Erythroblast (primary cell): ENCODE results near the gene DERL3.

ENCODE experiments used
- DNase-seq, 2 experiments: peaks; one replicate each; lab custom pipeline; 2025; lab: John Stamatoyannopoulos, UW
- GATA1 ChIP-seq: IDR thresholded peaks from 2 replicates; pipeline ENCODE4 v1.6.1; 2011; ENCODE audit warnings: low read depth, mild to moderate bottlenecking, control low read depth, low read length, moderate library complexity
- POLR2A ChIP-seq: IDR thresholded peaks from 2 replicates; pipeline ENCODE4 v1.6.1; 2011; ENCODE audit warnings: mild to moderate bottlenecking, low read length

Gene DERL3

DNA sequence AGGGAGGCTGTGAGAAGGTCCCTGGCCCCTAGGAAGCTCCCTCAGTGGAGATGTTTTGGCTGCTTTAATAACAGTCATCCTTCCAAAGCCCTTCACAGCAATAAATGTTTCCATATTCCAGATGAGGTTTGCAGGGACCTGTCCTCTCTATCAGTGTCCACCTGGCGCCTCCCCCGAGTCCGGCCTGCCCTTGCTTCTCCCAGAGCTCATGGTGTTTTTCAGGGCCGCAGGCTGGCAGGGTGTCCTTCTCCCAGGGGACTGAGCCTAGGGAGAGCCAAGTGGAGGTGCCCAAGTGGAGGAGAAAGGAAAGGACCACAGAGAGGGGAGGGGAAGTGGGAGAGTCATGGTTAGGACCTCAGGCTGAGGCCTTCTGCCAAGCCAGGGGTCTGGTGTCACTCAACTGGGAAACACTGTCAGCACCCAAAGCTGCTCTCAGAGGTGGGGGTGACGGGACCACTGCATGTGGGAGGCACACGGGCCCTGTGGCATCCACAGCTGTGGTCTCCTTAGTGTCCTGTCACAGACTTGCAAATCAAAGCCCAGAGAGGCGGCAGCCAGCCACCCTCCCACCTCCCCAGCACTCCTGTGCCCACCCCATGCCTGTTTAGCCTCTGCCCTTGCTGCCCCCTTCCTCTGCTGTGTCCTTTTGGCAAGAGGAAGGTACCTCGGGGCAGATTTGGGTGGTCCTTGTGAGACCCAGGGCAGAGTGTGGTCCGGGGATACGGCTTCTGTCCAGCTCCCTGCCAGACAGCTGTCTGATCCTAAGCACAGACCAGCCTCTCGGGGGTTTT lies 6.4 kb downstream of the DERL3 start:
- TF ChIP-seq POLR2A = no peak
- no peak for TF ChIP-seq GATA1
- no peak for DNase-seq

GRCh38 chr22:23831781-23832180 lies 7.0 kb downstream of the DERL3 start:
- DNase-seq = no peak
- TF ChIP-seq POLR2A = no peak
- TF ChIP-seq GATA1 = no peak

DNA sequence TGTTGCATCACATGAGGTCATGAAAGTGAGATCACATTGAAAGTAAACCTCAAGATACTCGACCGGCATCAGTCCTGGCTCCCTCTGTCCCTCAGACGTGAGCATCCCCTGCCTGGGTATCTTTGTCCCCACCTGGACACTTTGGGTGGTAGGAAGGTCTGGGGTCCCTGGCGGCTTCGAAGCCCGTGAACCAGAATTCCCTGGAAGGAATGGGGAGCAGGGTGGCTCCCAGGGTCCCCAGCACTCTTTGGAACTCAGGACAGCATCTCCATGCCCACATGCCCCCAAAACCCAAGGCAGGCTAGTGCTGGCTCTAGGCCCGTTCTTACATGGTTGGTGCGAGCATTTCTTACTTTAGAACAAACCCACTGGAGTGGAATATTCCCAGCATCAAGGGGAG lies 7.5 kb downstream of the DERL3 start:
- no peak for DNase-seq
- TF ChIP-seq POLR2A = no peak
- no peak for TF ChIP-seq GATA1

DNA sequence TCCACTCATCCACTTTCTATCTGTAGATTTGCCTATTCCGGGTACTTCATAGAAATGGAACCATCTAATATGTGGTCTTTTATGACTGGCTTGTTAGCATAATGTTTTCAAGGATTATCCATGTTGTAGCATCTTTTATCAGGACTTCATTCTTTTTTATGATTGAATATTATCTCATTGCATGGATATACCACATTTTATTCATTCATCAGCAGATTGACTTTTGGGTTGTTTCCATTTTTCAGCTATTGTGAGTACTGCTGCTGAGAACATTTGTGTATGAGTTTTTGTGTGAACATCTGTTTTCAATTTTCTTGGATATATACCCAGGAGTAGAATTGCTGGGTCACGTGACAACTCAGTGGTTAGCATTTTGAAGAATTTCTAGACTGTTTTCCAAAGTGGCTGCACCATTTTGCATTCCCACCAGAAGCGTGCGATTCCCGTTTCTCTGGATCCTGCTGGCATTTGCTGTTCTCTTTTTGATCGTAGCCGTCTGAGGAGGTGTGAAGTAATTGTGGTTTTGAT lies 8.9 kb downstream of the DERL3 start:
- DNase-seq = no peak
- TF ChIP-seq GATA1 (no peak), POLR2A (no peak)

DNA sequence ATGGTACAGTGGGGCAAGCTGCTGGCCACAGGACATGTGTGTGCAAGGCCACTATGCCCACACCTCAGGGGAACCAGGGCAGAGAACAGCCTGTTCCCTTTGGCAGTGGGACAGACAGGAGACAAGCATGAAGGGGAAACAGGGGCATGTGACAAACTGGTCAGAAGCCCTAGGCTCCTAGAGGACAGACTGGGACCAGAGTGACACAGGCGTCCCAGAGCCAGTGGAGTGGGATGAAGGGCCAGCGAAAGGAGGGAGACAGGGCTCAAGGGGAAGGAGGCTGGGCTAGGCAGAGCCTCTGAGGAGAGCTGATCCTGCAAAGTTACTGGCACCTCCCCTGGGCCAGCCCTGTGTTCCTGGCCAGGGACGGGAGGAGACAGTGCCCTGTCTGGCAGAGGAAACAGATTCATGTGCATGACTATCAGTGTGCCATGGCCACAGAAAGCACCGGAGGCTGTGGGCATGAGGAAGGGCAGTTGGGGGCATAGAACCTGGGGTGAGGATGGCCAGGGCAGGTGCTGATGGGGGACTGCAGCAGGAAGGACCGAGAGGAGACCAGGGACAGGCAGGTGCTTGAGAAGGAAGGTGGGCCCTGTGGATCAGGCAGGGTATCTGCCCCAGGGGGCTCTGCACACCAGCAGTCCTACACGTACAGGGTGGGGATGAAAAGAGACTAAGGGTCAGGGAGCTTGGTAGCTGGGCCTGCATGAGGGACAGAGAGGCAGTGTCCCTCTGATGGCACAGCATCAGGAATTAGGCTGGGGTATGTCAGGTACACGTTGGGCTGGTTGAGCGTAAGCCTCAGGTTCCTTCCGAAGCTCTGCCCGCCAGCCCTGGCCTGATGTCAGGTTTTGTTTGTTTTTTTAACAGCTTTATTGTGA lies 9.8 kb downstream of the DERL3 start:
- no peak for DNase-seq
- TF ChIP-seq POLR2A = no peak
- TF ChIP-seq GATA1 = no peak

DNA sequence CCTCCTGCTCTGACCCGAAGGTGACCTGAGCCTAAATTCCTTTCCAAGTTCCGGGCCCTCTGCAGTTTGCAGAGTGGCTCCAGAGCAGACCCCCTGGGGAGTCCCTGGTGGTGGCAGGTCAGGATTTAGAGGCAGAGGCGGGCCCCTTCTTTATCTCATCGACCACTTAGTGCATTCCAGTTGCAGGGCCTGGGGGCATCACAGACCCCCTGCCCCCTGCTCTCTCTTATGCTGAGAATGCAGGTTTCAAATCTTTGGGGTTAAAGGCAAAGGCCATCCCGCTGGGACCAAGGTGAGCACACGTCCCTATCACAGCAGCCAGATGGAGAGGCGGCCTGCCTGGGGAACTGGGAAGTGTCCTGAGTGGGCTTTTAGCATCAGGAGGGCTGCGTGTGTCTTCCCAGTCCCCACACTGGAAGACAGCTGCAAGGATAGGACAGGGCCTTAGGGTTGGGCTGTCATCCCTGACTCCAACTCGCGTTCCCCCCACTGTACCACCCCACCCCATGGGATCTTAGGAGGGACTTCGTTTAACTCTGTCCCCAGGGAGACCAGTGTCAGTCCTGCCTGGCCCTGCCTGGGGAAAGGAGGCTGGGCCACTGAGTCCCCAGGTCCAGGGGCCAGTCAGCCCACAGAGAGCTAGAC lies 11.3 kb downstream of the DERL3 start:
- TF ChIP-seq POLR2A = no peak
- no peak for TF ChIP-seq GATA1

DNA sequence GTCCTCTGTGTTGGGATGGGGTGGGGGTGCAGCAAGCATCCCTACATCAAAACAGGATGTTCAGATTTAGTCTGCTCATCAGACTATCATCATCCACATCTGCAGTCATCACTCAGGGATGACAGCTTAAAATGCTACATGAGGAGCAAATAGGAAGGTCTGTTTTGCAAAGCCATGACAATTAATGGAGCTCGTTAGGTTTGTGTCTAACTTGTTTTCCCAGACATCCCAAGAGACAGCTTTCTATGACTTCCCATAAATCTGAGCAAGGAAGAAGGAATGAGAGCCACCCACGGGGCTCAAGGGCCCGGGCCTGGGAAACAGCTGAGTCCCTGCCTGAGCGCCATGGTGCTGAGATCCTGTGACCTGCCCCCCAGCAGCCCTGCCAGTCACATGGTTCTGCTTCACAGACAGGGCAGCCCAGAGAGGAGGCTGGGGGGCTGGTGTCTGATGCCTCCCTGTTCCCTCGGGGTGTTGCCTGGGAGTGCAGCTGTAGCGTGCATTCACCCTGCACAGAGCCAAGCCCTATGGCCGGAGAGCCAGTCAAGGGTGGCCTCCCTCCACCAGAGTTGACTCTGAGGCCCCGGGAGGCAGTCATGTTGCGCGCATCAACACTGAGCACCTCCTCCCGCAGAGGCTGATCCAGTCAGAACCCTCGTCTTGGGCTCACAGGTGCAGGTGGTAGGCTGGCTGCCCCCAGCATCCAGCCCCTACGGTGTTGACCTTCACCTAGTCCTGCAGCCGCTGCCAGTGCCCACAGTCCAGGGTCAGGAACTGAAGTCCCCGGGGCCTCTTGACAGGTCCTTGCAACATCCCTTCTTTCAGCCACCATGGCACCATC lies 12.1 kb downstream of the DERL3 start:
- TF ChIP-seq GATA1 (no peak), POLR2A (no peak)

More for the DNA sequence above, 11.3 kb downstream of the DERL3 start:
- DNase-seq = no peak

DNA sequence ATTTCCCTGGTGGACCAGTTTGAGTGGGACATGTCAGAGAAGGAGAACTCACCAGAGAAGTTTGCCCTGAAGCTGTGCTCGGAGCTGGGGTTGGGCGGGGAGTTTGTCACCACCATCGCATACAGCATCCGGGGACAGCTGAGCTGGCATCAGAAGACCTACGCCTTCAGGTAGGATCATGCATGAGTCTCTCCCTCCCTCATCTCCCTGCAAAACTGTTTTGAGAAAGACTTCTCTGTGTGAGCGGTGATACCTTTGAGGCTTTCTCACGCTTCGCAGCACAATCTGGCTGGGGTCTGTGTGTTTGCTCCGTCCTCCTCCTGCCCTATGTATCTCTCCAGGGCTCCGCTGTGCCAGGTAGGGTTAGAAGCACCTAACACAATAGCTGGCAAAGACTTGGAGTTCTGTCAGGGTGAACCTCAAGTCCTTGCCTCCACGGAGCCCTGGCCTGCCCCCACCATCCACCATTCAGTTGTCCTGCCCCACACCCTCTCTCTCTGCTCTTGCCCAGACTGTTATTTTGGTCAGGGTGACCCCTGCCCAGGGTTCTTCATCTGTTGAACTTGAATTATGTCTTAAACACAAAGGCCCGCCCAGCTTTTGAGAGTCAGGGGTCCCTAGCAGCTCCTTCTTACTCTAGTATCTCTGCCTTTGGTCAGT lies 13.4 kb downstream of the DERL3 start:
- no peak for TF ChIP-seq GATA1
- TF ChIP-seq POLR2A = no peak
- no peak for DNase-seq

More for the DNA sequence above, 12.1 kb downstream of the DERL3 start:
- DNase-seq = no peak

DNA sequence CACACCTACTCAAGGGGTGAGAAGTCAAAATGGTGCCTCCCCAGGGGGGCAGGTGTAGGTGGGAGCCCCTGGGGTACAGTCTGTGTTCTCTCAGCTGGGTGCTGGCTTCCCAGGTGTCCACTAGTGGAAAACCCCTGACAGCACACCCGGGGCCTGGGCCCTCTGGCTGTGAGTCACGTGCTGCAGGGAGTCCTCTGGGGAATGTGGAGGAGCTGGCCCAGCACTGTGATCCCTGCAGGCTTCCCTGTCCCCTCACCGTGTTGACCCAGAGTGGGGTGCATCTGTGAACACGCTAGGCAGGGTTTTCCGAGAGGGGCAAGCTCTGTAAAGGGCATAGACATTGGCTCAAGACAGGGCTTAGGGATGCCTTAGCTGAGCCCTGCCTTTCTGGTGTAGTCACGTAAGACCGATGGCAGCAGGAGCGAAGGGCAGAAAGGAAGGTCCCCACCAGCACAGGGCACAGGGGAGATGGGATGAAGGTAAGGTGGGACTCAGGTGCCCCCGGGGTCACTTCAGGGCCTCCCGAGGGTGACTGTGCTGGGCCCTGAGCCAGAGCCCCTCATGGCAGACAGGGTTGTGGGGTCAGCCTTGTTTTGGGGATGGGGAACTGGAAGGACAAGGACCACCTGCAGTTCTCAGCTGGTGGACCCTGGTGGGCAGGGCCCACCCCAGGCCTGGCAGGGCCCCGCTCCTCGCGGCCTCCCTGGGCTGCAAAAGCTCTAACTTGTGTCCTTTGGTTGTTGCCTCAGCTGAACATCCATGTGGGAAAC lies 14.1 kb downstream of the DERL3 start:
- no peak for DNase-seq
- TF ChIP-seq POLR2A (no peak), GATA1 (no peak)

DNA sequence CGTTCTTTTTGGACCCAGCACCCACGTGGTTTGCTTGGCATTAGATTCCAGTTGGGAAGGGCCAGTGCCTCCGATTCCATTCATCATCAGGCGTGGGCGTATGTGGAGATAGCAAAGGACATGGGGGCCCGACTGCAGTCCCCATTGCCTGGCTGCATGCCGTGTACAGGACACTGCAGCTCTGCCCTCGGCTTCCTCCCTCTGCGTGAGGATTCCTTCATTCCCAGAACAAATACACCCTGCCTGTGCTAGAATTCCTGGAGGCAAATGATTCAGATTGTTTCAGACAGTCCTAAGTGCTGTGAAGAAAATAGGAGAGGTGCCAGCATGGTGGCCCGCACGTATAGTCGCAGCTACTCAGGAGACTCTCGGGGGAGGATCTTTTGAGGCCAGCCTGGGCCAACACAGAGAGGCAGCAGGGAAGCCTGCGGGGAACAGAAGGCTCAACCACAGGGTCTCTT lies 15.4 kb downstream of the DERL3 start:
- no peak for TF ChIP-seq GATA1
- no peak for TF ChIP-seq POLR2A
- DNase-seq = no peak

DNA sequence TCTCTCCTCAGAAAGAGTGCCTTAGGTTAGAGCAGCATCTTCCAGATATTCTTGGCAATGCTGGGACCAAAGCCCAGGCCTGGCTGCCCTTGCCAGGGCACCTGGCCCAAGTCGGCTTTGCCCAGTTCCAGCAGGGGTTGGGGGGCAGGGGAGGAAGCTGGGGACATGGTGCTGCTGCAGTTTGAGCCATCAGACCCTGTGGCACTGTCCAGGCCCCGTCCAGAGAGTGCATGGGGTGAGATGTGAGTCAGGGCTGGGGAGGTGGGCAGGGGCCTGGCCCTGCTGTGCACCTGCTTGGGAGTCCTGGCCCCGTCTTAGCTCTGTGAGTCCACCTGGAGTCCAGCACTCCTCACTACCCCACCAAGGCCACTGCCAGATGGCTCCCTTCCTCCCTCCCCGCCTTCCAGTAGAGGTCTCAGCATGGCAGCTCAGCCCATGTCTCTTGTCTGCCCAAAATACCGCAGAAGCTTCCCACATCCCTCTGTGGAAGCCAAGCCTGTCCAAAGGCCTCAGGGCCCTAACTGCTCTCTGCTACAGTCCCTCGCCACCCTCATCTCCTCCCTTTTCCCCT lies 16.6 kb downstream of the DERL3 start:
- DNase-seq = no peak
- no peak for TF ChIP-seq POLR2A
- TF ChIP-seq GATA1 = no peak
